ENCODE measurements around the gene PLSCR3.

Gene PLSCR3

GRCh38 chr17:7394452-7395191 lies at the start of gene PLSCR3:
Gene PLSCR3 (minus strand): TSS chr17:7394525. CDS start chr17:7394110, 415 bp downstream.
- peak; percentile 72 to 81 for DNase-seq (ENCODE audit: extremely low read depth in 1 of 2, low read depth in 1 of 2)

GRCh38 chr17:7443499-7444485 lies 49.5 kb upstream of the PLSCR3 start:
- DNase-seq (ENCODE audit: extremely low read depth in 1 of 2, low read depth in 1 of 2), result no peak

DNA sequence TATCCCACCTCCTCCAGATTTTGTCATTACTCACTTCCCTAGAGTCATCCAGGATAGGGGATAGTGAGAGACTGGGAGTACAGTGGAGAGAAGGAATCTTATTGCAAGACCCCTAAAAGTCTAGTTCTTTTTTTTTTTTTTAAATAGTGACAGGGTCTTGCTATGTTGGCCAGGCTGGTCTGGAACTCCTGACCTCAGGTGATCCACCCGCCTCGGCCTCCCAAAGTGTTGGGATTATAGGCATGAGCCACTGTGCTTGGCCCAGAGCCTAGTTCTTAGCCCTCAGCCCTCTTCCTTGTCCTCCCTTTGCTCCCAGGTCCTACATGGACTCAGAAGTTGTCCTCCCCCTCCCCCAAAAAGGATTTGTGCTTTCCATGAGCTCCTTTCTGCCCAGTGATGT lies 47.8 kb upstream of the PLSCR3 start:
- no peak for DNase-seq (ENCODE audit: extremely low read depth in 1 of 2, low read depth in 1 of 2)

- no peak for DNase-seq (ENCODE audit: extremely low read depth in 1 of 2, low read depth in 1 of 2)
These were observed 46.9 kb upstream of the PLSCR3 start for GRCh38 chr17:7441266-7441665.

DNA sequence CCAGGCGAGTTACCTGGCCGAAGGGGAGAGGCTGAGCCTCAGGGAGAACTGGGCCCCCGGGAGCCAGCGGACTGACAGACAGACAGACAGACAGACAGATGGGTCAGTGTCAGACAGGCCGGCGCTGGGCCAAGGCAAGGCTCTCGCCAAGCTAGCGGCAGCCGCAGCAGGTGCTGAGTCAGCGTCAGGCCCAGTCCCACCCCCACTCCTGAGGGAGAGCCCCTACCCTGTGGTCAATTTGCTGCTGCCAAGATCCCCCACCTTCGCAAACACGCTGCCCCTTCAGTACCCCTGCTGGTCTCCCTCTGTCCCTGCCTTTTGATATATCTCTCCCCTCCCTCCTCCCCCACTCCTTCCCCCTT lies 46.5 kb upstream of the PLSCR3 start:
- no peak for DNase-seq (ENCODE audit: extremely low read depth in 1 of 2, low read depth in 1 of 2)

DNA sequence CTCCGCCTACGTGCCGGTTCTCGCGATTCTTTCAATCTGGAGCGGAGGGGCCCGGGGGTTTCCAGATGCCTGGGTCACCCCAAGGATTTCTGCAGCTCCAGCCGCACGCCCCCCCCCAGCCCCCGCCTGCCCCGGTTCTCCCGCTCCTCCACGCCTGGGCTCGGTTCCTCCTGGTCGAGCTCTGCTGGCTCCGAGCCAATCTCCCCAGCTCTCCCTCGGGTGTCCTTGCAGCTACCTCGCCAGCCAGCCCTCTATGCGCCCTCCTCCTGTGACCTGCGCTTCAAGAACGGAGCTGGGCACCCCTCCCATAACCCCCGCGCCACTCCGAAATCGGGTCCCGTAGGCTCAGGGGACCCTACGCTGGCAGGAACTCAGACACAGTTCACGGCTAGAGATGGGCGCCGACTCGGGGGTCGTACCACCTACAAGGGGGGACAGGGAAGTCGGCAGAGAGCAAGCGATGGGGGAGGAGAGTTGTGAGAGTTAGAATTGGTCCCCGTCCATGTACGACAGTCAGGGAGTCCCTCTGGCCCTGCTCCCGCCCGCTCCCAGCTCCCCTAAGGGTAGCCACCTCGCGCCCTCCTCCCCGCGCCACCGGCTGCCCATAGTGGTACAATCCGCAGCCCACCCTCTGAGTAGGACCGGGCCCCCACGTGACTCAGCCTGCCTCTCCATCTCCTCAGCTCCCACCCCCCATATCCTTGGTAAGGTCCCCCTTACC lies 45.9 kb upstream of the PLSCR3 start:
- no peak for DNase-seq (ENCODE audit: extremely low read depth in 1 of 2, low read depth in 1 of 2)

DNA sequence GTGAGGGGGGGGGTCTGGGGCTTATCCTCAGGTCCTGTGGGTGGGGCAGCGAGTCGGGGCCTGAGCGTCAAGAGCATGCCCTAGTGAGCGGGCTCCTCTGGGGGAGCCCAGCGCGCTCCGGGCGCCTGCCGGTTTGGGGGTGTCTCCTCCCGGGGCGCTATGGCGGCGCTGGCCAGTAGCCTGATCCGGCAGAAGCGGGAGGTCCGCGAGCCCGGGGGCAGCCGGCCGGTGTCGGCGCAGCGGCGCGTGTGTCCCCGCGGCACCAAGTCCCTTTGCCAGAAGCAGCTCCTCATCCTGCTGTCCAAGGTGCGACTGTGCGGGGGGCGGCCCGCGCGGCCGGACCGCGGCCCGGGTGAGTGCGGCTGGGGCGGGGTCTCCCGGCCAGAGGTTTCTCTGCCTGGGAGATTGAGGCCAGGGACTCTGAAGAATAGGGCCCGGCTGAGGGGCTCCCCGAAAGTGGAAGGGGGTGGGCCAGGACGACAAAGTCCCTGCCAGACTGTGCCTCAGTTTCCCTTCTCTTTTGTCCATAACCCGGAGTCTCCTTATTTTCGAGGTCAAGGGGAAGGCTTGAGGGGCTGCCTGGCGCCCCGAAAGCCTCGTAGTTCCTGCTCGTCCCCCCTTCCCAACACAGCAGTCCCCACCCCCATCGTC lies 45.3 kb upstream of the PLSCR3 start, which contains the start of gene FGF11:
TSS of gene FGF11 (plus strand) at position 51 of the 651 bp plus-strand sequence. CDS start at position 160, 109 bp downstream.
- DNase-seq (ENCODE audit: extremely low read depth in 1 of 2, low read depth in 1 of 2), result no peak

- no peak for DNase-seq (ENCODE audit: extremely low read depth in 1 of 2, low read depth in 1 of 2)
These were observed 44.5 kb upstream of the PLSCR3 start for GRCh38 chr17:7438656-7439460.

DNA sequence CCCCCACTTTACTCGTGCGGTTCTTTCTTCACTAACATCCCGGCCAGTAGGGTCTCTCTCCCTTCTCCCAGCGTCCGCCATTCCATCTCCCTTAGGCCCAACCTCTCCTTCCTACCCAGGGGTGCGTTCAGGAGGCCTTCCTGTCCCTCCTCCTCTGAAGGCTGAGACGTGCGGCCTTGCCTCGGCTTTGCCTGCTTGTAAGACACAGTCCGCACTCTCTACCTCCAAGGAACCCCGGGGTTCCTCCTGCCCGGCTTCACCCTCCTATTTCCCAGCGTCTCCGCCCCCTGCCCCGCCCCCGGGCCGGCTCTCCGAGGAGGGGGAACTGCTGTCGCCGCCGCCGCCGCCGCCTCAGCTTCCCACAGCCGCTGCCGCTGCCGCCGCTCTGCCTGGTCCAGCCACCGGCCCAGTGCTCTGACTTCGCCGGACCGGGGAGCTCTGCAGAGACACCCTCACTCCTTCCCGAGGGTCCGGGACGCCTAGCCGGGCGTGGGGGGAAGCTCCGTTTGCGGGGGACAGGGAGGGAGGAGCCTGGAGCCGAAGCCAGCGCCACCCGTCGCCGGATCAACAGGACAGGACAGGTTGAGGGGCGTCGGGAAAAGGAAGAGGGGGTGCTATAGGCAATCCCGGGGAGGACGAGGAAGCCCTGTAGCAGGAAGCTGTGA lies 43.8 kb upstream of the PLSCR3 start:
- DNase-seq (ENCODE audit: extremely low read depth in 1 of 2, low read depth in 1 of 2), result peak in 1 of 2 donors; percentile 45

- DNase-seq (ENCODE audit: extremely low read depth in 1 of 2, low read depth in 1 of 2), result no peak
These were observed 43.1 kb upstream of the PLSCR3 start for GRCh38 chr17:7437369-7437863.

DNA sequence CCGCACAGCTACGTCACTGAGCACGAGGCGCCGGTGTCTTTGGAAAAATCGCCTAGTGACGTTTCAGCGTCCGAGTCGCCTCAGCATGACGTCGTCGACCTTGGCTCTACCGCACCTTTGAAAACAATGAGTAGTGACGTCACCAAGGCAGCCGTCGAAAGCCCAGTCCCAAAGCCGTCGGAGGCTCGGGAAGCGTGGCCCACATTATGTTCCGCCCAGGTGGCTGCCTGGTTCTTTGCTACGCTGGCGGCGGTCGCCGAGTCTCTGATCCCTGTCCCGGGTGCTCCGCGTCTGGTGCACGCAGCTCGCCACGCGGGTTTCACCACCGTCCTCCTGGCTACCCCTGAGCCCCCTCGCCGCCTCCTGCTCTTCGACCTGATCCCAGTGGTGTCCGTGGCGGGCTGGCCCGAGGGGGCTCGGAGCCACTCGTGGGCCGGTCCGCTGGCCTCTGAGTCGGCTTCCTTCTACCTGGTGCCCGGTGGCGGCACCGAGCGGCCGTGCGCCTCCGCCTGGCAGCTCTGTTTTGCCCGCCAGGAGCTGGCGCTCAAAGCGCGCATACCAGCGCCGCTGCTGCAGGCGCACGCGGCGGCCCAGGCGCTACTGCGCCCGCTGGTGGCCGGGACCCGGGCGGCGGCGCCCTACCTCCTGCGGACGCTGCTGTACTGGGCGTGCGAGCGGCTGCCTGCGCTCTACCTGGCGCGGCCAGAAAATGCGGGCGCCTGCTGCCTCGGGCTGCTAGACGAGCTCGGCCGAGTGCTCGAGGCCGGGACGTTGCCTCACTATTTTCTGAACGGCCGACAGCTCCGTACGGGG lies 42.4 kb upstream of the PLSCR3 start:
- DNase-seq (ENCODE audit: extremely low read depth in 1 of 2, low read depth in 1 of 2), result peak; percentile 70

GRCh38 chr17:7435676-7436555 lies 41.6 kb upstream of the PLSCR3 start:
- peak; percentile 30 to 41 for DNase-seq (ENCODE audit: extremely low read depth in 1 of 2, low read depth in 1 of 2)

DNA sequence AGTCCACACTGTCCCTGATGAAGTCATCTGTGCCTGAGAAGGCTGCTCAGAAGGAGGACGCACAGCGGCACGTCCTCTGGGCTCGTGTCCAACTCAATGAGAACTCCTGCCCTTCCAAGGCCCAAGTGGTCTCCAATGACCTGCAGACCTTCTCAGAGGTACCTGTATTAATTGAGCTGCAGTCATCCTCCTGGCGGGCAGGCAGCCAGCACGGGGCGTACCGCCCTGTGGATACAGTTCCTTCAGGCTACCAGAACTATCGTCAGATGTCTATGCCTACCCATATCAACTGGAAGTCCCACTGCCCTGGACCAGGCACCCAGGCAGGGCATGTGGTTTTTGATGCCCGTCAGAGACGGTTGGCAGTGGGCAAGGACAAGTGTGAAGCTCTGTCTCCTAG lies 38.0 kb upstream of the PLSCR3 start:
- no peak for DNase-seq (ENCODE audit: extremely low read depth in 1 of 2, low read depth in 1 of 2)

DNA sequence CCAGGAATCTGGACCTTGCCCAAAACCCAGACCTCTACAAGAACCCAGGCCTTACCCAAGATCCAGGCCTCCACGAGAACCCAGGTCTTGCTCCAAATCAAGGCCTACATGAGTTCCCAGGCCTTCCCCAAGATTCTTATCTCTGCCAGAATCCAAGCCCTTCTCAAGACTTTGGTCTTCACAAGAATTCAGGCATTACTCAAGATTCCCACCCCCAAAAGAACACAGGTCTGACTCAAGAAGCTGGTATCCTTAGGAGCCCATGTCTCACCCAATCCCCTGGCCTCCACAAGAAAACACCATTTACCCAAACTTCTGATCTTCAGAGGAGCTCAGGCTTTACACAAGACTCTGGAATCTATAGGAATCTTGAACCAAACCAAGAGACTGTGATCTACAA lies 36.9 kb upstream of the PLSCR3 start:
- no peak for DNase-seq (ENCODE audit: extremely low read depth in 1 of 2, low read depth in 1 of 2)

DNA sequence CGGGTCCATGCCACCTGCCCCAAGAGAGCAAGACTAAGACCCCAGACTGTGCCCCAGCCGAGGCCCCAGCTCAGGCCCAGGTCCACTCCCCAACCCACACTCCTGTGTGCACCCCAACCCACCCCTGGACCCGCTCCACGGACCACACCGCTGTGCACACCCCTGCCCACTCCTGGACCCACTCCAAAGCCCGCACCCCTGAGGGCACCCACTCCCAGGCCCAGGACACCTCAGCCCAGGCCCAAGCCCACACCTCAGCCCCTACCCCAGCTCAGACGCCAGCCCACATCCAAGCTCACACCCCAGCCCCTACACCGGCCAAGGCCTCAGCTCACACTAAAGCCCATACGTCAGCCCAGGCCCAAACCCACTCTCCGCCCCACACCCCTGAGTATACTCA lies 35.4 kb upstream of the PLSCR3 start:
- DNase-seq (ENCODE audit: extremely low read depth in 1 of 2, low read depth in 1 of 2), result no peak

DNA sequence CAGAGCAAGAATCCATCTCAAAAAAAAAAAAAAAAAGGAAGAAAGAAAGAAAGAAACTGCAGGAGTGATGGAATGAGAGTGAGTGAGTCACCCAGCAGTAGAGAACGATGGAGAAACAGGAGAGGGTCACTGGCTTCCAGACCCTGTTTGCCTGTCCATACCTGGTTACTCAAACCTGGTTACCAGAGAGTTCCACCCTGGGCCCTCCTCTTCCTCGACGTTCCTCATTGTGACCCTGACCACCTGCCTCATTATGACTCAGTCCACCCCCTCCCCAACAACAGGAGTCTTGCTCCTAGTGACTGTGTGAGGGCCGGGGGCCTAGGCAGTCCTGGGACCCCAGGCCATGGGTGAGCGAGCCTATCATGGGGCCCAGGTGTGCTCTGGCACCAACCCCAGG lies 34.2 kb upstream of the PLSCR3 start, which contains the start of gene SPEM3:
TSS of gene SPEM3 (plus strand) at position 301 of the 400 bp plus-strand sequence. CDS start at position 347, 46 bp downstream.
- no peak for DNase-seq (ENCODE audit: extremely low read depth in 1 of 2, low read depth in 1 of 2)

DNA sequence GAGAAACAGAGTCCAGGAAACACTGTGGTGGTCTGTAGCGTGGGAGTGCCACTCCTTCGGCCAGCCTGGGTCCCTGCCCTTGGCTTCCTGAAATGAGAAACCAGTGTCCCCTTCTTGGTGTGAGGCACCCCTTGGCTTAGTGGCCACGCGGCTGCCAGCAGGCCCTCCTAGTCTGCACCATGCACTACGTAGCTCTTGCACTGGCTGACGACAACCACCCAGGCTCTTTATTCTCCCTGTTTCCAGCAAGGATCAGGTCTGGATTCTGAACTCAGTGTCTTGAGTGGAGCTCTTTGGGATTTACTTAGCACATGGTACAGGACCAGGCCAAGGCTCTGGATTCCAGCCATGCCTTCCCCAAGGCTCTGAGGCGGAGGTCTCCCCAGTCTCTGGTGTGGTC lies 33.2 kb upstream of the PLSCR3 start:
- no peak for DNase-seq (ENCODE audit: extremely low read depth in 1 of 2, low read depth in 1 of 2)

All from stimulated activated CD8-positive, alpha-beta memory T cell treated with anti-CD3 and anti-CD28 coated beads, Interleukin-7, amount 100 ng/mL, for 48 hours (primary cell).